Effector memory CD4-positive, alpha-beta T cell (primary cell): ENCODE measurements around the gene SMIM35.
A peak's percentile ranks its signal among the peaks of the same experiment; 100 is the strongest.

Source experiments
- DNase-seq, 3 donors: peaks; one replicate each; pipeline ENCODE4 v3.0.0-alpha.2; 2020
- H3K27ac ChIP-seq: 2 replicates; pipeline ENCODE4 v1.7.0; 2013; ENCODE audit warnings: mild to moderate bottlenecking, low read length, moderate library complexity; ENCODE audit not compliant: insufficient read depth, poor library complexity, severe bottlenecking
- H3K27me3 ChIP-seq: replicated peaks from 2 replicates; pipeline ENCODE4 v1.7.0; 2013; ENCODE audit warnings: mild to moderate bottlenecking, low read length; ENCODE audit not compliant: insufficient read depth, control insufficient read depth, poor library complexity, severe bottlenecking
- H3K36me3 ChIP-seq: 2 replicates; pipeline ENCODE4 v1.7.0; 2013; ENCODE audit warnings: mild to moderate bottlenecking, low read length, moderate library complexity; ENCODE audit not compliant: control insufficient read depth, insufficient read depth
- H3K4me1 ChIP-seq: 2 replicates; pipeline ENCODE4 v1.7.0; 2013; ENCODE audit warnings: low read length, mild to moderate bottlenecking; ENCODE audit not compliant: control insufficient read depth, insufficient read depth, poor library complexity, severe bottlenecking
- H3K4me3 ChIP-seq: 2 replicates; pipeline ENCODE4 v1.7.0; 2013; ENCODE audit warnings: low read length, low read depth, mild to moderate bottlenecking; ENCODE audit not compliant: insufficient read depth, poor library complexity, severe bottlenecking
- H3K9me3 ChIP-seq: 2 replicates; pipeline ENCODE4 v1.7.0; 2013; ENCODE audit warnings: mild to moderate bottlenecking, low read length, moderate library complexity; ENCODE audit not compliant: control insufficient read depth

SMIM35 gene

DNA sequence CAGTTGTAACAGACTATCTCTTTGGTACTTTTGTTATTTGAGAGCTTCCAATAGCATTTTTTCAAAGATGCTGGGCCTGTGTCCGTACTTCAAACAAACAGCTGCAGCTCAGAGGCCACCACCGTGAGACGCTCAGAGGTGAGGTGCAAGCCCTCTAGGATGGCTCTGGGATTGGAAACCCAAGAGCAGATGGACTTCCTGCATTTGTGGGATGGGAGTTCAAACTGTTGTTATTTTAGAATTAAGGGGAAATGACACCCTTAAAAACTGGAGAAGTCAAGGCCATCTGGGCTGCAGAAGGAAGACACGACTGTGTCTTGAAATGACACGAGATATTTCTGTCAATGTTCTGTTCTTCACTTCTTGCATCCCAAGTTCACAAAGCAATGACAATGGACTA lies 109.7 kb downstream of the SMIM35 start:
- no peaks in the 10 kb centered on the region for H3K27me3 ChIP-seq
- no peak overlapping the region for H3K27ac ChIP-seq
- no peak for DNase-seq
- no peaks in the 10 kb centered on the region for H3K9me3 ChIP-seq
- no peak overlapping the region for H3K4me3 ChIP-seq
- peaks cover 34% of the 10 kb centered on the region for H3K4me1 ChIP-seq
- no peaks in the 10 kb centered on the region for H3K36me3 ChIP-seq

DNA sequence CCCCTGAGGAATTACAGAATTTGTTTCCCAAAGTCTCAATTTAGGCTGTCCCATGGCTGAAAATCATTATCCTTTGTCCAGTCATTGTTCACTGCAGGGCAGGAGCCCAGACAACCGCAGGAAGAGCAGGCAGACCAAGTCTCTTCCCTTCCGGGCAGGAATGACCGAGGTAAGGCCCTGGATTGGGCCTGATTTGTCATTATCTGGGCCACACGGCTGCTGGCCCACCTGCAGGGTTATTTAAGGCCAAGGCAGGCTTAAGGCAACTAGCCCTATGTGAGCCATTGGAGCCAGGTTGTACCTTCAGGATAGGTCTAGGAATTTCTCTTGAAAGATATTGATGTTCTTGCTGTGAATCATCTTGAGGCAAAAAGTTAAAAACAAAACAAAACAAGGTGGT lies 110.3 kb downstream of the SMIM35 start:
- Histone ChIP-seq H3K36me3 (no peaks in the 10 kb centered on the region), H3K27ac (no peak overlapping the region), H3K27me3 (no peaks in the 10 kb centered on the region), H3K9me3 (no peaks in the 10 kb centered on the region), H3K4me3 (no peak overlapping the region), H3K4me1 (peaks cover 36% of the 10 kb centered on the region)
- no peak for DNase-seq

DNA sequence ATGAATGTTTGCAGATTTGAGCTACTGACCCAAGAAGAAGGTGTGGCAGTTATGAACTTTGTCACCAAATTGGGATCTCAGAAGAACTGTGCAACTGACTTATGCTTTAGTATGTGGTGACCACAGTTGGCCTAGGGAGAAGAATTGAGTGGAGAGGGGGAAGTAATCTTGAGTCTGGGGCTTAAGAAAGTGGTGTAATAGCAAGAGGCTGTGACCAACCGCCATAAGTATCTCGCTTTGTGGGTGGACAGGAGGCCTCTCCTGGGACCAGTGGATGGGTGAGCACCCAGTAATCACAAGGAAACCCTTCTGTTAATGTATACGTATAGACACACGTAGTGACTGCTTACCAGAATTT lies 113.3 kb downstream of the SMIM35 start:
- no peak overlapping the region for H3K4me3 ChIP-seq
- H3K9me3 ChIP-seq, result no peaks in the 10 kb centered on the region
- H3K27ac ChIP-seq, result no peak overlapping the region
- no peak for DNase-seq
- peaks cover 45% of the 10 kb centered on the region for H3K4me1 ChIP-seq
- no peaks in the 10 kb centered on the region for H3K27me3 ChIP-seq
- no peaks in the 10 kb centered on the region for H3K36me3 ChIP-seq

DNA sequence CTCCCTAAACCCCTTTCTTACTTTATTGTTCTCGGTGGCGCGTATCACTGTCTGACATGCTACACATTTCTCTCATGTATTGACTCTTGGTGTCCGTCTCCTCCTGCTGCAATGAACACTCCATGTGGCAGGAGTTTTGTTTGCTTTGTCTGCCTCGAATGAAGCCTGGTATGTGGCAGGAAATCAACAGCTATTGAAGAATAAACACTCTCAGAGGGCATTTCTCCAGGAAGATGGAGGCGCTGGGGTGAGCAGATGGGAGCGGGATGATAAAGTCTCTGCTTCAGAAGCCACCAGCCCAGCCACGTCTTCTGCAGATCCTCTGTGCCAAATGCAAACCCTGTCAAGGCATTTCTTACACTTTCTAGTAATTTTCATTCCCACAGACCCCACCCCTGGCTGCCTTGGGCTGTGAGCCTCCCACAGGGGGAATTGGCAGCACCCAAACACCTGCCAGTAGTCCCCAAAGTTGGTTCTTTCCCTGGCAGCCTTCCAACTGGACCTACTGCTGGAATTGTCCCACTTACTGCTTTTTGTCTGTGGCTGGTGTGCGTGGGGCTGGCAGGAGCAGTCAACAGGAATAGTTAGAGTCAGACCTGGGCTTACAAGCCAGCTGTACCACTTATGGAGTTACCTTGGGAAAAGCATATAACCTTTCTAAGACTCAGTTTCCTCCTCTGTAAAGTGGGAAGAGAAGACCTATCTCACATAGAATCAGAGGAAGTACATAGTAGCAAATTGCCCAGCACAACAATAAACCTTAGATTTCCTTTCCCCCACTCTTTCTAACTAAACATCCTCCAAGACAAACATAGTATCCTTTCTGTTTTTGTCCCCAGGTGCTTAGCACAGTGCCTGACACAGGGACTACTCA lies 113.9 kb downstream of the SMIM35 start:
- Histone ChIP-seq H3K36me3 (no peaks in the 10 kb centered on the region), H3K4me1 (peaks cover 45% of the 10 kb centered on the region), H3K27me3 (no peaks in the 10 kb centered on the region), H3K4me3 (no peak overlapping the region), H3K9me3 (no peaks in the 10 kb centered on the region), H3K27ac (no peak overlapping the region)
- DNase-seq, result no peak

DNA sequence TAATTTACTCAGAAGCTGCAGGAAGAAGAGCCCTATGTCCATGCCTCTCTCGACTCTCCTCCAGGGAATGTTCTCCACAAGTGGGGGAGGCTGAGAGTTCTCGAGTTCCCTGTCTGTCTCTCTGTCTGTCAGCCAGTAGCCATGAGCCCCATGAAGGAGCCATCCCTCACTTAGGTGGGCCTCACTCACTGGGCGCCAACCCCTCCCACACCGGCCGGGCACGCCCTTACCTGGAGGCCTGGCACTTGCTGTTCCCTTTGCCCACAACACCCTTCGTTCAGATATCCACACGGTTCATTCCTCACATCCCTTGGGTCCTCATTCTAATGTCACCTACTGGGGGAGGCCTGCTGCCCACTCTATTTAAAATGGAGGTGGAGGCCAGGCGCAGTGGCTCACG lies 114.7 kb downstream of the SMIM35 start:
- peaks cover 45% of the 10 kb centered on the region for H3K4me1 ChIP-seq
- DNase-seq, result no peak
- H3K4me3 ChIP-seq, result no peak overlapping the region
- no peaks in the 10 kb centered on the region for H3K9me3 ChIP-seq
- no peak overlapping the region for H3K27ac ChIP-seq
- no peaks in the 10 kb centered on the region for H3K36me3 ChIP-seq
- H3K27me3 ChIP-seq, result no peaks in the 10 kb centered on the region

DNA sequence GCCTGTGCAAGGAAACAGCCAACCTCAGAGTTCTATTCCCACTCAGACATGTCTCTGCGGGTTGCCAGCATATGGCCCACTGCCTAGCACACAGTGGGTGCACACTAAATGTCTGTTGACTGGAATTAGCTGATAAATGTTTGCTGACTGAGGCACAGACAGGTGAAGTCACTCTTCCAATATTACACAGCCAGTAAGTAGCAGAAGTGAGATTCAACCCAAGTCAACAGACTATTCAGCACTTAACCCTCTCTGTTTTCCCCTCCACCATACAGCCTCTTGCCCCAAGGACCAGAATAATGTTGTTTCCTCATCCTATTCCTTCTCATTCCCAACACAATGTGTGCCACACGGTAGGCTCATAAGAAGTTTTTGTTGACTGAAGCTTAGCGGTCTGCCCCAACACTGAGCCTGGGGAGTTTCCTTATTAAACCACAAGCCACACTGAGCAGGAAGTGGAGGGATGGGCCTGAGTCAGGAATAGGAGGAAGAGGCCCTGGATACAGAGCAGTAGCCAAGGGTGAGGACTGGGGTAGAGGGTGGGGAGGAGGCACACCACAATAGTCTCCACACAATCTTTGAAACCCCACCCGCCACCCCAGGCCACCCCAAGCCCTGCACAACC lies 116.3 kb downstream of the SMIM35 start:
- no peaks in the 10 kb centered on the region for H3K36me3 ChIP-seq
- no peaks in the 10 kb centered on the region for H3K27me3 ChIP-seq
- no peaks in the 10 kb centered on the region for H3K9me3 ChIP-seq
- H3K4me3 ChIP-seq, result no peak overlapping the region
- H3K4me1 ChIP-seq, result peaks cover 38% of the 10 kb centered on the region
- peak overlapping the region; percentile 28 for H3K27ac ChIP-seq
- peak in 2 of 3 donors; percentile 27 to 30 for DNase-seq

DNA sequence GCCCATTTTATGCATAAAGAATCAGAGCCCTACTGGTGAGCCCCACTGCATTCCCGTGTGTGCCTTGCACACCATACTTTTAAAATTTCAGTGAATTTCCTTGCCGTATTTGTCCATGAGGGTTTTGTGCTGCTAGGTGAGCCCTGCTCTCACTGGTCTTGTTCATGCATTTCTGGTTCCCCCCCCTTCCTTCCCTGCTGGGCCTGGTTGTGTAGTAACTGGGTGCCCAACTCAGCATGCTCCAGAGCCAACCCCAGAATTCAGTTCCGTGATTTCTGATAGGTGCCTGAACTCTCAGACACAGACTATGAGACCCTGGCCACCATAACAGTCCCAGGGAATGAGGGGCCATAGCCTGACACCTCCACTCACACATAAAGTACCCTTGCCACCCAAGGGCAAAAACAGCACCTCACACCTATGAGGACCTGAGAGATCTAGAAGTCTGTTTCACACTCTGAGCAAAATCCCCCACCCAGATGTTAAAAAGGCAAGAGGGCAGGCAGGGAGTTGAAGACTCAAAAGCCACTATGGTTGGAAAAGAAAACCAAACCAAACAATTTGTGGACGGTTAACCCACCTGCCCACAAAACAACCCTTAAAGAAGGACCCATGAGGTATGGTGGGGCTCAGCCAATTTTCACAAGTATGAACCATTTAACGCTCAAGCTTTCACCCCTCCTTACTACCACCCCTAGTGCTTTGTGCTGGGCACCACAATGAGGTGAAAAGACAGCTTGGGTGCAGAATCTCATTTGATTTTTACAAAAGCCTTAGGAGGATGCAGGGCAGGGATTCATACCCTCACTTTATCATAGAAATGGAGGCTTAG lies 117.4 kb downstream of the SMIM35 start:
- Histone ChIP-seq H3K27ac (no peak overlapping the region), H3K9me3 (no peaks in the 10 kb centered on the region), H3K36me3 (no peaks in the 10 kb centered on the region), H3K27me3 (no peaks in the 10 kb centered on the region), H3K4me1 (peaks cover 38% of the 10 kb centered on the region), H3K4me3 (no peak overlapping the region)
- no peak for DNase-seq

DNA sequence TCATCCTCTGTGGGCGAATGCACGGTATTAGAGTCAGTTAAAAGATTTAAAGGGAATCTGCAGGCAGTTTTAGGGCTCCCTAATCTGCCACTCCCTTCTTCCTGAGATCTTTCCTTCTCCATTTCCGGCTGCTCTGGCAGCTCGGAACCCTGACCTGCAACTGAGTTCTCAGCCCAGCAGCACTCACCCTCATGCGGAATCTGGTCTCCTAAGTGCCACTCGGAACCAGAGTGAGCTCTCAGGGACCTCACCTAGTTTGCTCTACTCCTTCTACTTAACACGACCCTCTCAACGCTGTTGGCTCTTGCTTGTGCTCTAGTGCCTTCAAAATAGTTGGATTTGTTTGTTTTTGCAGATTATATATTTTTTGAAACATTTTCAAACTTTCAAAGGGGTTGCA lies 119.9 kb downstream of the SMIM35 start:
- H3K9me3 ChIP-seq, result no peaks in the 10 kb centered on the region
- DNase-seq, result no peak
- no peaks in the 10 kb centered on the region for H3K36me3 ChIP-seq
- no peak overlapping the region for H3K27ac ChIP-seq
- no peak overlapping the region for H3K4me3 ChIP-seq
- peaks cover 22% of the 10 kb centered on the region for H3K4me1 ChIP-seq
- no peaks in the 10 kb centered on the region for H3K27me3 ChIP-seq

DNA sequence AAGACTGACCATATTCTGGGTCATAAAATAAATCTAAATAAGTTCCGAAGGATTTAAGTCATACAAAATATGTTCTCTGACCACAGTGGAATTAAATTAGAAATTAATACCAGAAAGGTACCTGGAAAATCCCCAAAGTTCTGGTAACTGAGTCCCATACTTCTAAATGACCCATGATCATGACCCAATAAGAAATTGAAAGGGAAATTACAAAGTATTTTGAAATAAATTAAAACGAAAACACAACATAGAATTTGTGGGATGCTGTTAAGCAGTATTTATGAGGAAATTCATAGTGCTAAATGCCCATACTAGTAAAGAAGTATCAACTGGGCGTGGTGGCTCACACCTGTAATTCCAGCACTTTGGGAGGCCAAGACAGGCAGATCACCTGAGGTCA lies 123.9 kb downstream of the SMIM35 start:
- peaks cover 5% of the 10 kb centered on the region for H3K9me3 ChIP-seq
- DNase-seq, result no peak
- H3K36me3 ChIP-seq, result no peaks in the 10 kb centered on the region
- H3K4me1 ChIP-seq, result no peaks in the 10 kb centered on the region
- H3K27ac ChIP-seq, result no peak overlapping the region
- H3K27me3 ChIP-seq, result no peaks in the 10 kb centered on the region
- H3K4me3 ChIP-seq, result no peak overlapping the region

DNA sequence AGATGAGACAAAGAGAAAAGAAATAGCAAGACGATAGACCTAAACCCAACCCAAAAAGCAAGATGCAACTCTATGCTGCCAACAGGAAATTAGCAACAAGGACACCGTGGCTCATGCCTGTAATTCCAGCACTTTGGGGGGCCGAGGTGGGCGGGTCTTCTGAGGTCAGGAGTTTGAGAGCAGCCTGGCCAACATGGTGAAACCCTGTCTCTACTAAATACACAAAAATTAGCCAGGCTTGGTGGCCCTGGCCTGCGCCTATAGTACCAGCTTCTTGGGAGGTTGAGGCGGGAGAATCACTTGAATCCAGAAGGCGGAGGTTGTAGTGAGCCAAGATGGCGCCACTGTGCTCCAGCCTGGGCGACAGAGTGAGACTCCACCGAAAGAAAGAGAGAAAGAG lies 124.9 kb downstream of the SMIM35 start:
- Histone ChIP-seq H3K27ac (no peak overlapping the region), H3K27me3 (no peaks in the 10 kb centered on the region), H3K9me3 (peaks cover 5% of the 10 kb centered on the region), H3K4me3 (no peak overlapping the region), H3K4me1 (no peaks in the 10 kb centered on the region), H3K36me3 (no peaks in the 10 kb centered on the region)
- DNase-seq, result no peak
